ENCODE results near the gene FGF9.

Gene FGF9

GRCh38 chr13:21674490-21675009, 3.7 kb downstream of the FGF9 start:
- DNase-seq (ENCODE audit: low spot score): no peak

GRCh38 chr13:21675095-21675991, 4.5 kb downstream of the FGF9 start:
- no peak for DNase-seq (ENCODE audit: low spot score)

GRCh38 chr13:21676611-21677021, 5.7 kb downstream of the FGF9 start:
- no peak for DNase-seq (ENCODE audit: low spot score)

- no peak for DNase-seq (ENCODE audit: low spot score)
These were observed 6.3 kb downstream of the FGF9 start for GRCh38 chr13:21677075-21677623.

GRCh38 chr13:21683034-21683733, 12.3 kb downstream of the FGF9 start:
- DNase-seq (ENCODE audit: low spot score): no peak

GRCh38 chr13:21684576-21684975, 13.7 kb downstream of the FGF9 start:
- DNase-seq (ENCODE audit: low spot score): no peak

GRCh38 chr13:21685485-21686064, 14.7 kb downstream of the FGF9 start:
- no peak for DNase-seq (ENCODE audit: low spot score)

- no peak for DNase-seq (ENCODE audit: low spot score)
These were observed 16.0 kb downstream of the FGF9 start for GRCh38 chr13:21686751-21687391.

- DNase-seq (ENCODE audit: low spot score): no peak
These were observed 17.2 kb downstream of the FGF9 start for GRCh38 chr13:21688056-21688455.

GRCh38 chr13:21689097-21689496, 18.2 kb downstream of the FGF9 start:
- no peak for DNase-seq (ENCODE audit: low spot score)

GRCh38 chr13:21690955-21691354, 20.1 kb downstream of the FGF9 start:
- no peak for DNase-seq (ENCODE audit: low spot score)

- DNase-seq (ENCODE audit: low spot score): no peak
These were observed 20.6 kb downstream of the FGF9 start for GRCh38 chr13:21691500-21691899.

GRCh38 chr13:21691928-21692327, 21.1 kb downstream of the FGF9 start:
- no peak for DNase-seq (ENCODE audit: low spot score)

GRCh38 chr13:21694831-21695230, 24.0 kb downstream of the FGF9 start:
- DNase-seq (ENCODE audit: low spot score): no peak

GRCh38 chr13:21695546-21695945, 24.7 kb downstream of the FGF9 start:
- DNase-seq (ENCODE audit: low spot score): no peak

- DNase-seq (ENCODE audit: low spot score): no peak
These were observed 26.1 kb downstream of the FGF9 start for GRCh38 chr13:21696865-21697448.

GRCh38 chr13:21698817-21699679, 28.2 kb downstream of the FGF9 start:
- no peak for DNase-seq (ENCODE audit: low spot score)

GRCh38 chr13:21701460-21701859, 30.6 kb downstream of the FGF9 start:
- DNase-seq (ENCODE audit: low spot score): no peak

- DNase-seq (ENCODE audit: low spot score): no peak
These were observed 33.0 kb downstream of the FGF9 start for GRCh38 chr13:21703846-21704245.

GRCh38 chr13:21707586-21707985, 36.7 kb downstream of the FGF9 start:
- no peak for DNase-seq (ENCODE audit: low spot score)

- no peak for DNase-seq (ENCODE audit: low spot score)
These were observed 38.8 kb downstream of the FGF9 start for GRCh38 chr13:21709697-21710096.

Data from CD4-positive, alpha-beta T cell treated with Interleukin-6 at 100 ng/mL for 8 hours (primary cell).